A673 (cell line): ENCODE measurements around the gene PMIS2.

Experiments used
- EZH2 ChIP-seq: fragments of 200-600 bp; sonication (generic); IDR thresholded peaks from 2 replicates; pipeline ENCODE4 v1.6.1; 2017; ENCODE audit warnings: borderline replicate concordance, low read depth, mild to moderate bottlenecking, mixed read lengths, antibody characterized with exemption, low read length; ENCODE audit not compliant: poor library complexity, severe bottlenecking
- TF ChIP-seq, protein P1 (sequence below): fragments of 300-800, 200-600 bp; sonication (generic); conservative IDR thresholded peaks from 2 replicates; pipeline ENCODE4 v1.5.1; 2017; ENCODE audit warnings: low read depth, mild to moderate bottlenecking, antibody characterized with exemption, low read length, moderate library complexity, mixed read lengths

DNA sequence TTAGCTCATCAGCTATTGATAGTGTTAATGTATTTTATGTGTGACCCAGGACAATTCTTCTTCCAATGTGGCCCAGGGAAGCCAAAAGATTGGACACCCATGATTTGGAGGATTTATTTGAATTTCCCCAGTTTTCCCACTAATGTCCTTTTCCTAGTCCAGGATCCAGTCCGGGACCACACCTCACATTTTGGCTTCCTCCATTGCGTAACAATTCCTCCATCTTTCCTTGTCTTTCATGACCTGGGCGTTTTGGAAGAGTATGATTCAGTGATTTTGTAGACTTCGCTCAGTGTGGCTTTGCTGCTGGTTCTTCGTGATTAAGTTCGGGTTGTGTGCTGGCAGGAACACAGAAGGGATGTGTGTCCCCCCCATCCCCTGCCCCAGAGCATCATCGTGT lies 19.2 kb upstream of the PMIS2 start:
- TF ChIP-seq, protein P1, sequence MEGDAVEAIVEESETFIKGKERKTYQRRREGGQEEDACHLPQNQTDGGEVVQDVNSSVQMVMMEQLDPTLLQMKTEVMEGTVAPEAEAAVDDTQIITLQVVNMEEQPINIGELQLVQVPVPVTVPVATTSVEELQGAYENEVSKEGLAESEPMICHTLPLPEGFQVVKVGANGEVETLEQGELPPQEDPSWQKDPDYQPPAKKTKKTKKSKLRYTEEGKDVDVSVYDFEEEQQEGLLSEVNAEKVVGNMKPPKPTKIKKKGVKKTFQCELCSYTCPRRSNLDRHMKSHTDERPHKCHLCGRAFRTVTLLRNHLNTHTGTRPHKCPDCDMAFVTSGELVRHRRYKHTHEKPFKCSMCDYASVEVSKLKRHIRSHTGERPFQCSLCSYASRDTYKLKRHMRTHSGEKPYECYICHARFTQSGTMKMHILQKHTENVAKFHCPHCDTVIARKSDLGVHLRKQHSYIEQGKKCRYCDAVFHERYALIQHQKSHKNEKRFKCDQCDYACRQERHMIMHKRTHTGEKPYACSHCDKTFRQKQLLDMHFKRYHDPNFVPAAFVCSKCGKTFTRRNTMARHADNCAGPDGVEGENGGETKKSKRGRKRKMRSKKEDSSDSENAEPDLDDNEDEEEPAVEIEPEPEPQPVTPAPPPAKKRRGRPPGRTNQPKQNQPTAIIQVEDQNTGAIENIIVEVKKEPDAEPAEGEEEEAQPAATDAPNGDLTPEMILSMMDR, result no peak
- no peak for TF ChIP-seq EZH2
